Activated CD8-positive, alpha-beta T cell treated with anti-CD3 and anti-CD28 coated beads for 36 hours (primary cell): Measurements from ENCODE around the gene CPEB4. TPM values are rescaled to one million over a fixed set of nuclear protein-coding genes. Genes with fewer than 3 reads are reported as not detected.

ENCODE experiments used
- ATAC-seq: fragments of 200-7000 bp; cut with Tn5 transposase; one replicate; pipeline ENCODE4 v1.10.0; 2021; ENCODE audit warnings: mild to moderate bottlenecking, moderate library complexity
- CTCF ChIA-PET: fragments of 350-600 bp; sonication (Branson Sonifier 250); formaldehyde crosslinking; loops from one replicate; lab custom pipeline; 2021; ENCODE audit warnings: antibody characterized with exemption; lab: Charles Lee
- POLR2A ChIA-PET: fragments of 350-600 bp; sonication (Branson Sonifier 250); formaldehyde crosslinking; loops from one replicate; lab custom pipeline; 2021; ENCODE audit warnings: antibody characterized with exemption; lab: Charles Lee
- DNase-seq: peaks from one replicate; pipeline ENCODE4 v3.0.0-alpha.2; 2020
- H3K27ac Mint-ChIP-seq: one replicate; pipeline ENCODE4 v1.8.0; 2021; ENCODE audit warnings: mild to moderate bottlenecking, mixed read lengths
- H3K27me3 Mint-ChIP-seq: one replicate; pipeline ENCODE4 v1.8.0; 2021; ENCODE audit warnings: mixed read lengths
- H3K36me3 Mint-ChIP-seq: one replicate; pipeline ENCODE4 v1.8.0; 2021; ENCODE audit warnings: low read depth, mixed read lengths
- H3K4me1 Mint-ChIP-seq: one replicate; pipeline ENCODE4 v1.8.0; 2021; ENCODE audit warnings: low read depth, mixed read lengths
- H3K4me3 Mint-ChIP-seq: one replicate; pipeline ENCODE4 v1.8.0; 2021; ENCODE audit warnings: mild to moderate bottlenecking, moderate library complexity, mixed read lengths
- H3K9me3 Mint-ChIP-seq: one replicate; pipeline ENCODE4 v1.8.0; 2021; ENCODE audit warnings: mixed read lengths
- intact Hi-C: fragments of 100-400 bp; cut with micrococcal nuclease; formaldehyde crosslinking; loops from one replicate; pipeline ENCODE4 v1.10.0; 2022
- total RNA-seq, 2 experiments: library from RNA; stranded (reverse); gene quantifications; one replicate each; pipeline ENCODE4 v1.2.3, GENCODE V29; 2021
- TF ChIP-seq, protein P1 (sequence below): fragments of 200-600 bp; IDR thresholded peaks from one replicate; pipeline ENCODE4 v1.8.0; 2022; ENCODE audit warnings: antibody characterized with exemption, mild to moderate bottlenecking

CPEB4 gene
- total RNA-seq, 2 experiments from 2014 or later: 8.8 to 9.0 TPM

DNA sequence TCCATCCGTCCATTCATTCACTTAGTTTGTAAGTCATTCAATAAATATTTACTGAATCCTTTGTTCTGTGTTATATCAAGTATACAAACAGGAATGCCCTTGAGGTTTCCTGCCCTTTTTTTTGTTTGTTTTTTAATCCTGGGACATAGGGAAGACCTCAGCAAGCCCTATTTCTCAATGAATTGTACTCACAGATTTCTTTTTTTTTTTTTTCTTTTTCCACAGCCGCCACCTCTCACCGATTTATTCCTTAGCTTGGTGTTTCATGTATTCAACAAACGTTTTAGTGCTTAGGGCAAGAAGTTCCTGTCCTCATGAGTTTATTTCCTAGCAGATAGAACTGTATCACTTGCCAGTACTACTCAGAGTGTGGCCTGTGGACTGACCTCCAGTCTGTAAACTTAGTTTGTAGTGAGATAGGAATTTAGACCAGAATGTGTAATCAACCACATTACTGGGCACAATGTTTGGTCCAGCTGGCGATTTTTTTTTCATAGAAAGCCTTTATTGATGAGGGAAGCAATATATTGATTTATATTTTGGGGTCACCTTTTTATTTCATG, 65.5 kb downstream of the CPEB4 start:
- Mint-ChIP-seq H3K27ac (no peak overlapping the region), H3K27me3 (no peaks in the 10 kb centered on the region), H3K4me1 (no peaks in the 10 kb centered on the region), H3K36me3 (peaks cover 14% of the 10 kb centered on the region), H3K4me3 (no peak overlapping the region), H3K9me3 (no peaks in the 10 kb centered on the region)
- TF ChIP-seq, protein P1, sequence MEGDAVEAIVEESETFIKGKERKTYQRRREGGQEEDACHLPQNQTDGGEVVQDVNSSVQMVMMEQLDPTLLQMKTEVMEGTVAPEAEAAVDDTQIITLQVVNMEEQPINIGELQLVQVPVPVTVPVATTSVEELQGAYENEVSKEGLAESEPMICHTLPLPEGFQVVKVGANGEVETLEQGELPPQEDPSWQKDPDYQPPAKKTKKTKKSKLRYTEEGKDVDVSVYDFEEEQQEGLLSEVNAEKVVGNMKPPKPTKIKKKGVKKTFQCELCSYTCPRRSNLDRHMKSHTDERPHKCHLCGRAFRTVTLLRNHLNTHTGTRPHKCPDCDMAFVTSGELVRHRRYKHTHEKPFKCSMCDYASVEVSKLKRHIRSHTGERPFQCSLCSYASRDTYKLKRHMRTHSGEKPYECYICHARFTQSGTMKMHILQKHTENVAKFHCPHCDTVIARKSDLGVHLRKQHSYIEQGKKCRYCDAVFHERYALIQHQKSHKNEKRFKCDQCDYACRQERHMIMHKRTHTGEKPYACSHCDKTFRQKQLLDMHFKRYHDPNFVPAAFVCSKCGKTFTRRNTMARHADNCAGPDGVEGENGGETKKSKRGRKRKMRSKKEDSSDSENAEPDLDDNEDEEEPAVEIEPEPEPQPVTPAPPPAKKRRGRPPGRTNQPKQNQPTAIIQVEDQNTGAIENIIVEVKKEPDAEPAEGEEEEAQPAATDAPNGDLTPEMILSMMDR: no peak
- intact Hi-C loops: no loop called here
- ChIA-PET POLR2A (no interaction called here), CTCF (interaction anchor here (1.0 to 1.6 kb wide), 3 partner anchors 28 to 380 kb away, joined by 4 to 7 read pairs (median 4); partner anchors contain the start of gene BOD1)
- DNase-seq (no peak), ATAC-seq (no peak)

DNA sequence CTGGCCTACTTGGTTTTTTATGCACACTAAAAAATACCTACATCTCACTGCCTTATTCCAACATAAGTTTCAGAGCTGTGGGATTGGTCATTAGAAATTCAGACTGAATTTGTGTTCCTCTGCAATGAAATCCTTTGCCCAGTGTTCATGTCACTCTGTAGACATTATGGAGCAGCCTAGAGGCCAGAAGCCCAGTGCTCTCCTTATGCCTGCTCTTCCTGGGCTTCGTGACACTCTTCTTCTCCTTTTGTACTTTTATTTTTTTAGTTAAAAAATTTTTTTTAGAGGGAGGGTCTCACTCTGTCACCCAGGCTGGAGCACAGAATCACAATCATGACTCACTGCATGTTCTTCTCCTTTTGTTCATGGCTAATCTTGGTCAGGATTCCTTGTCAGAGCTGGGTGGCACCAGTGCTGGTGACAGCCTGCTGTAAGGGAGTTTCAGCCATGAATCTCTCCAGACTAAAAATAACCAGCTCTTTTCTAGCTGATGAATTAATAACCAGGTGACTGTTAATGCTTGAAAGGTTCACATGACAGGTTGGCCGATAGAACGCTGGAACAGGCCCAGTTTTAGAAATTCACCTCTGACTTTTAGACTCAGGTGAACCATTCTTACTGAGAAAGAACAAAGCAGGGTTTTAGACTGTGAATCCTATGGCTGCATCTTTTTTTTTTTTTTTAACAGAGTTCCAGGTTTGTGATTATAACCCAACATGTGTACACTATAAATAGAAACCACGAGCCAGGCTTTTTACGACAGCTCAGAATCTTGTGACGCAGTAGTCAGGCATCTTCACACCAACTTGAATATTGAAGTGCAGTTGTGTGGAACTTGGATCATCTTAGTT, 66.7 kb downstream of the CPEB4 start:
- Mint-ChIP-seq H3K4me3 (no peak overlapping the region), H3K27ac (no peak overlapping the region), H3K9me3 (no peaks in the 10 kb centered on the region), H3K36me3 (peaks cover 10% of the 10 kb centered on the region), H3K4me1 (no peaks in the 10 kb centered on the region), H3K27me3 (no peaks in the 10 kb centered on the region)
- POLR2A ChIA-PET: no interaction called here
- TF ChIP-seq, protein P1: no peak
- intact Hi-C loops: no loop called here
- CTCF ChIA-PET: interaction anchor here (0.9 kb wide), 1 partner anchor 18 kb away, joined by 3 read pairs; no protein-coding TSS in a partner anchor
- DNase-seq: no peak
- no peak for ATAC-seq

DNA sequence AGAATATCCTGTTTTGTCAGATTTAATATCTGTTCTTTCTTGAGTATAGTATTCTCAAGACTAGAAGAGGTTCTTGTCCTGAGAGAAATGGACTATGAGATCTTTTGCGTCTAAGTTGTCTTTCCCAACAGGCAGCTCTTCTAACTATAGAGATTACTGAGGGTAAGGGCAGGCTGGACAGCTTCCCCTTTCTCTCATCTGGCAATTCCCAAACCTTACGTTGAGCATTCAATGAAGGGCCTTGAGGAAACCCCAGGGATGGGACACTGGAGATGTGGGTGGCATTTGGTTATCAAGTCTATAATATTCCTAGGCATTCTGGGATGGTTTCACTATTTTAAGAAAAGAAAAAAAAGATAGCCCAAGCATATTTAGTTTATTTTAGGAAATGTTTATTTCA, 72.8 kb downstream of the CPEB4 start:
- H3K4me1 Mint-ChIP-seq: peaks cover 17% of the 10 kb centered on the region
- H3K27ac Mint-ChIP-seq: no peak overlapping the region
- no peak overlapping the region for H3K4me3 Mint-ChIP-seq
- H3K9me3 Mint-ChIP-seq: no peaks in the 10 kb centered on the region
- ChIA-PET POLR2A (interaction anchor here (0.7 kb wide), 1 partner anchor 136 kb away, joined by 3 read pairs; no protein-coding TSS in a partner anchor), CTCF (interaction anchor here (3.5 kb wide), 1 partner anchor 11 kb away, joined by 24 read pairs; no protein-coding TSS in a partner anchor)
- TF ChIP-seq, protein P1: no peak
- intact Hi-C loops: no loop called here
- no peaks in the 10 kb centered on the region for H3K27me3 Mint-ChIP-seq
- peaks cover 2% of the 10 kb centered on the region for H3K36me3 Mint-ChIP-seq
- no peak for ATAC-seq
- DNase-seq: no peak

DNA sequence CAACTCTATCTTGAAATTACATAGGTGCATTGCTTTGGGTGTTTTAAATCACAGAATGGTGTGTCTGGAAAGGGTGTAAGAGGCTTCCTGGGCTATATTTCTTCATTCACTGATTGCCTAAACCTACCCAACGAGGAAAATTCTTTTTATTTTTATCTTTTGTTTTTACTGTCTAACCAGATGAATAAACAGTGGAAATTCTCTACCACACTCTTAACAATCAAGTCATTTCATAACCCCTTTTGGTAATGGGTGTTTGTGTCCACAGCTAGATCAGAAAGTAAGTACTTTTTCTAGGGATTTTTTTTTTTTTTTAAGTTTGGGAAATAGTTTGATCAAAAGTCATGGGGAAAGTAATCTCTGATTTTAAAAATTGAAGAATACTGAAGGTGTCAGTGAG, 73.3 kb downstream of the CPEB4 start:
- Mint-ChIP-seq H3K4me1 (peaks cover 17% of the 10 kb centered on the region), H3K4me3 (no peak overlapping the region), H3K27ac (no peak overlapping the region), H3K9me3 (no peaks in the 10 kb centered on the region), H3K36me3 (peaks cover 2% of the 10 kb centered on the region), H3K27me3 (no peaks in the 10 kb centered on the region)
- ChIA-PET CTCF (interaction anchor here (1.6 to 3.5 kb wide), 2 partner anchors 11 to 36 kb away, joined by 3 to 24 read pairs; no protein-coding TSS in a partner anchor), POLR2A (interaction anchor here (0.7 kb wide), 1 partner anchor 137 kb away, joined by 3 read pairs; no protein-coding TSS in a partner anchor)
- intact Hi-C loops: no loop called here
- ATAC-seq (no peak), DNase-seq (no peak)
- TF ChIP-seq, protein P1: no peak
